Brain microvascular endothelial cell (primary cell): ENCODE data around the gene RNF213.

Source experiments
- DNase-seq: peaks from one replicate; pipeline ENCODE4 v3.0.0-alpha.2; 2020
- H3K27ac ChIP-seq: fragments of 250-450 bp; sonication (Bioruptor Pico); 2 replicates; pipeline ENCODE4 v1.5.1; 2020; ENCODE audit warnings: mild to moderate bottlenecking, moderate library complexity
- H3K27me3 ChIP-seq: fragments of 250-450 bp; sonication (Bioruptor Pico); replicated peaks from 2 replicates; pipeline ENCODE4 v1.5.1; 2020; ENCODE audit warnings: mild to moderate bottlenecking
- H3K36me3 ChIP-seq: fragments of 250-450 bp; sonication (Bioruptor Pico); replicated peaks from 2 replicates; pipeline ENCODE4 v1.5.1; 2020; ENCODE audit warnings: mild to moderate bottlenecking
- H3K4me3 ChIP-seq: 2 replicates; pipeline ENCODE4 v1.5.1; 2011; ENCODE audit warnings: low read depth, mild to moderate bottlenecking, control low read depth, low read length, moderate library complexity
- in situ Hi-C: cut with HindIII; loops from 2 replicates; pipeline ENCODE4 v1.10.0; 2017; ENCODE audit warnings: low sequenced_read_pairs, low pct_ligation_motif_present
- TF ChIP-seq, protein P1 (sequence below): IDR thresholded peaks from 2 replicates; pipeline ENCODE4 v1.5.1; 2011; ENCODE audit warnings: low read depth, mild to moderate bottlenecking, moderate library complexity, low read length, control low read depth, inconsistent platforms; ENCODE audit errors: missing control alignments

Gene RNF213

DNA sequence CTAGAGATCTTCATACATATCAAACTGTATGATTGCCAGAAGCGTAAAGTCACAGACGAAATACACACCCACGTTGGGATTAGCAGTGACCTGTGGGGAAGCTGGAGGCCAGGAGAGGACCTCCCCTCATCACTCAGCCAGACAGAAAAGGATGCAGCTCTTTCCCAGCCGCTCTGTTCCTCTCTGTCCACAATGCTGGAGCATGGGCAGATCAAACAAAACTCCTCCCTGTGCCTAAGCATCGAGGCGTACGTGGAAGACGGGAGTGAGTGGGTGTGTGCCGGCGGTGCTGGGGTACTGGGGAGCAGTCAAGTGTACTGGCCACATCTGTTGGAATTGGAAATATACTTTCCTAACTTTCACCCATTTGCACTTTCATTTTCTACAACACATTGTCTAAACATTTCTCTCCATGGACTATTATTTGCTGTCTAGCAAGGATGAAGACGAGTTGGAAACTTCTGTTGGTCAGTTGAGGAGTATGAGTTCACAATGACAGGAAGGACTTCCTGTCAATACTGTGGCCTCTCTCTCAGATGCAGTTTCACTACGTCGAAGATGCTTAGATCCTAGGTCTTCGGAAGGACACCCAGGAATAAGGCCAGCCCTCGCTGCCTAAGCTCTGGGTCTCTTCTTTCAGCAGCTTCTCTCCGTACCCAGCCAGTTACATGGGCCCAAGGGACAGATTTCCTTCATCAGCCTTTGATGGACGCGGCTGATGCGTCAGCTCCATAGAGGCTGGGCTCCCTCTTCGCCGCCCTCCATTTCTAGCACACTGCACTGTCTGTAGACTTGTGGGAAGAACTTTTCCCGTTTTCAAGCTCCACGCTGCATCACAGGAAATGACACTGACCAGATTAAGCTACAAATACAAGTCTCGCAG, 123.7 kb downstream of the RNF213 start:
- H3K4me3 ChIP-seq, result no peak overlapping the region
- in situ Hi-C loops, result no loop called here
- TF ChIP-seq, protein P1, sequence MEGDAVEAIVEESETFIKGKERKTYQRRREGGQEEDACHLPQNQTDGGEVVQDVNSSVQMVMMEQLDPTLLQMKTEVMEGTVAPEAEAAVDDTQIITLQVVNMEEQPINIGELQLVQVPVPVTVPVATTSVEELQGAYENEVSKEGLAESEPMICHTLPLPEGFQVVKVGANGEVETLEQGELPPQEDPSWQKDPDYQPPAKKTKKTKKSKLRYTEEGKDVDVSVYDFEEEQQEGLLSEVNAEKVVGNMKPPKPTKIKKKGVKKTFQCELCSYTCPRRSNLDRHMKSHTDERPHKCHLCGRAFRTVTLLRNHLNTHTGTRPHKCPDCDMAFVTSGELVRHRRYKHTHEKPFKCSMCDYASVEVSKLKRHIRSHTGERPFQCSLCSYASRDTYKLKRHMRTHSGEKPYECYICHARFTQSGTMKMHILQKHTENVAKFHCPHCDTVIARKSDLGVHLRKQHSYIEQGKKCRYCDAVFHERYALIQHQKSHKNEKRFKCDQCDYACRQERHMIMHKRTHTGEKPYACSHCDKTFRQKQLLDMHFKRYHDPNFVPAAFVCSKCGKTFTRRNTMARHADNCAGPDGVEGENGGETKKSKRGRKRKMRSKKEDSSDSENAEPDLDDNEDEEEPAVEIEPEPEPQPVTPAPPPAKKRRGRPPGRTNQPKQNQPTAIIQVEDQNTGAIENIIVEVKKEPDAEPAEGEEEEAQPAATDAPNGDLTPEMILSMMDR, result no peak
- H3K27ac ChIP-seq, result no peak overlapping the region
- H3K27me3 ChIP-seq, result no peaks in the 10 kb centered on the region
- DNase-seq, result no peak
- H3K36me3 ChIP-seq, result peaks cover 81% of the 10 kb centered on the region

GRCh38 chr17:80385046-80385445, 124.4 kb downstream of the RNF213 start:
- Histone ChIP-seq H3K27me3 (no peaks in the 10 kb centered on the region), H3K27ac (no peak overlapping the region), H3K36me3 (peaks cover 80% of the 10 kb centered on the region), H3K4me3 (no peak overlapping the region)
- in situ Hi-C loops, result no loop called here
- TF ChIP-seq, protein P1, result no peak
- no peak for DNase-seq

GRCh38 chr17:80386341-80386740, 125.7 kb downstream of the RNF213 start:
- Histone ChIP-seq H3K36me3 (peaks cover 74% of the 10 kb centered on the region), H3K27ac (no peak overlapping the region), H3K4me3 (no peak overlapping the region), H3K27me3 (no peaks in the 10 kb centered on the region)
- DNase-seq, result no peak
- TF ChIP-seq, protein P1, result no peak
- in situ Hi-C loops, result no loop called here

- Histone ChIP-seq H3K27ac (no peak overlapping the region), H3K36me3 (peaks cover 69% of the 10 kb centered on the region), H3K4me3 (no peak overlapping the region), H3K27me3 (no peaks in the 10 kb centered on the region)
- DNase-seq, result no peak
- TF ChIP-seq, protein P1, result no peak
- in situ Hi-C loops, result no loop called here
Measured at GRCh38 chr17:80387071-80387470, 126.4 kb downstream of the RNF213 start.

- in situ Hi-C loops, result no loop called here
- TF ChIP-seq, protein P1, result no peak
- DNase-seq, result no peak
- Histone ChIP-seq H3K4me3 (no peak overlapping the region), H3K27me3 (no peaks in the 10 kb centered on the region), H3K27ac (no peak overlapping the region), H3K36me3 (peaks cover 58% of the 10 kb centered on the region)
Measured at GRCh38 chr17:80388175-80388574, 127.5 kb downstream of the RNF213 start.
